CMK (cell line): ENCODE data around the gene JKAMP.
A peak's percentile ranks its signal among the peaks of the same experiment; 100 is the strongest.
"Not testable (repeated sequence)": the region's sequence is repeated elsewhere in the genome, so short reads cannot be mapped to it uniquely, and the experiment has no call there.

ENCODE experiments used
- DNase-seq: peaks from one replicate; pipeline ENCODE4 v3.0.0-alpha.2; 2010; ENCODE audit warnings: low read depth

The JKAMP gene

GRCh38 chr14:59483819-59484638 is at the start of gene JKAMP, which contains the start of gene L3HYPDH:
Gene JKAMP, plus strand, starts transcription at chr14:59484517. Its CDS starts 73 bp downstream, at chr14:59484590.
Gene L3HYPDH, minus strand, starts transcription at chr14:59484408. Its CDS starts 92 bp downstream, at chr14:59484316.
- peak; percentile 77 for DNase-seq

GRCh38 chr14:59435101-59435500 is 49.2 kb upstream of the JKAMP start:
- no peak for DNase-seq

DNA sequence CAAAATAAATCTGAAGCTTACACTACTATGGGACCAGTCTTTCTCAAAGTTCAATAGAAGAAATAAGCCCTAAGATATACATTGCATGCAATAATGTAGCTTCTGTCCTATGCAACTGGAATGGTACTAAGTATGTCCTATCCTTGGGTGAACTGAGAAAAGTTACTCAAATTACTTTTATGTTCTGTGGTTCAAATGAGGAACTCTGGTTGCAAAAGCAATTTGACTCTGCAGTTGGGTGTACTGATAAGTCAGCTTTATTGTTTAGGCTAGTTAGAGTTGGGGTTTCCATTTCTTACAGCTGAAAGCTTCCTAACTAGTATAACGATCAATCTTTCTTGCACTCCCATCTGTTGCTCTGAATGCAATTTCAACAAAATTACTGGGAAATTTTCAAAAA is 48.3 kb upstream of the JKAMP start:
- DNase-seq = no peak

DNA sequence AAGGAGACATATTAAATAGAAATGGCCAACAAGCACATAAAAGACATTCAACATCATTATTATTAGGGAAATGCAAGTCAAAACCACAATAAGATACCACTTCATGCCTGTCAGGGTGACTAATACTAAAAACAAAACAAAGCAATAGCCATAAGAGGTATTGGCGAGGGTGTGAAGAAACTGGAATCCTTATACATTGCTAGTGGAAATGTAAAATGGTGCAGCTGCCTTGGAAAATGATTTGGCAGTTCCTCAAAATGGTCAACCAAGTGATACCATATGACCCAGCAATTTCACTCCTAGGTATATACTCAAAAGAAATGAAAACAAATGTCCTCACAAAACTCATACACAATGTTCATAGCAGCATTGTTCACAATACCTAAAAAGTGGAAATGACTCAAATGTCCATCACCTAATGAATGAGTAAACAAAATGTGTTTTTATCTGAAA is 46.1 kb upstream of the JKAMP start:
- no peak for DNase-seq

- DNase-seq = no peak
Observed at GRCh38 chr14:59439256-59439965, 44.9 kb upstream of the JKAMP start.

DNA sequence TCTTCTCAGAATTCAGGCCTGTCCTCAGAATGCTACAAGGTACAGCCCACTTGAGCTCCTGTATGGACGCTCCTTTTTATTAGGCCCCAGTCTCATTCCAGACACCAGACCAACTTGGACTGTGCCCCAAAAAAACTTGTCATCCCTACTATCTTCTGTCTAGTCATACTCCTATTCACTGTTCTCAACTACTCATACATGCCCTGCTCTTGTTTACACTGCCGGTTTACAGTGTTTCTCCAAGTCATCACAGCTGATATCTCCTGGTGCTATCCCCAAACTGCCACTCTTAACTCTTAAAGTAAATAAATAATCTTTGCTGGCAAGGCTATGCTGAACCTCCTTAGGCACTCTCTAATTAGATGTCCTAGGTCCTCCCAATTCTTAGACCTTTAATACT is 35.6 kb upstream of the JKAMP start:
- not testable (repeated sequence) for DNase-seq

- DNase-seq = no peak
Observed at GRCh38 chr14:59450716-59451115, 33.6 kb upstream of the JKAMP start.

DNA sequence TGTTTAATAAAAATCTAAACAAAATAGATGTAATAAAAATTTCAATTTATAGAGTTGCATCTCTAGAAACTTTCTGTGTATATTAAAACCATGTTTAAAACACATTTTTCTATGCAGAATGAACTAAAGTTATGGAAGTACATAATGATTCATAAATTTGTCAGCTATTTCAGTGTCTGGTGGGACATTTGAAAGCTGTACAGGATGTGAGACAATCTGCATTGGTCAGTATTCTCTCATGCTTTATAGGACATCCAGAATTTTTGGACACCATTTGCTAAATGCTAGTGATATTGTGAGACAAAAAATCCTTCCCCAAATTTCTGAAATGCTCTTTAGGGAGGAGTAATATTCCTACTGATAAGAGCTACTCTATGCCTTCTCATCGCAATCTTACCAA is 32.5 kb upstream of the JKAMP start:
- no peak for DNase-seq

GRCh38 chr14:59454139-59454538 is 30.2 kb upstream of the JKAMP start:
- no peak for DNase-seq

DNA sequence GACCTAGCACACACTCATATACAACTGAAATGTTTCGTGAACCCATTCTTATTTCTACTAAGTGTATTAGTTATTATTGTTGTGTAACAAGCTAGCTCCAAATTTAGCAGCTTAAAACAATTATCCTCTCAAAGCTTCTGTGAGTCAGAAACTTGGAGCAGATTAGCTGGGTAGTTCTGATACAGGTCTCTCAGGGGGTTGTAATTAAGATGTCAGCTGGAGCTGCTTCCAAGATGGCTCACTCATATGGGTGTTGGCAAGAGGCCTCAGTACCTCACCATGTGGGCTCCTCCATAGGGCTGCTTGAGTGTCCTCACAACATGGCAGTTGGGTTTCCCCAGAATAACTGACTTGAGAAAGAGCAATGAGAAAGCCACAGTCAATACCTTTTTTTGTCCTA is 28.9 kb upstream of the JKAMP start:
- no peak for DNase-seq

DNA sequence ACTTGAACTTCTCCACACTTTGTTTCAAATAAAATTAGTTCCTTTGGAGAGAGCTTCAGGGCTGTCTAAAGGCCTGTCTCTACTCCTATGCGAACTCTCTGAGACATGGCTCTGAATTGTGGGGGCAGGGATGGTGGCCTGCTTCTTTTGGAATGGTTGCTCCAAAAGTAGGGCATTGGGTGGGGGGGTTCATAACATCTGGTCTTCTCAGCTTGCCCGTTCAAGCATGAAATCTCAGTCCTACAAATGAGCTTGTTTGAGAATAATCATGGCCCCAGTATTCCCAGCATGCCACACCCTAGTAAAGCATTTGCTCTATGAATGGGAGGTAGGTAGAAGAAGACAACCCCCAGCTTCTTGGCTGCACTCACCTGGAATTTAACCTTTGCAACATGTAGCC is 25.8 kb upstream of the JKAMP start:
- no peak for DNase-seq

GRCh38 chr14:59460378-59460777 is 23.9 kb upstream of the JKAMP start:
- no peak for DNase-seq

DNA sequence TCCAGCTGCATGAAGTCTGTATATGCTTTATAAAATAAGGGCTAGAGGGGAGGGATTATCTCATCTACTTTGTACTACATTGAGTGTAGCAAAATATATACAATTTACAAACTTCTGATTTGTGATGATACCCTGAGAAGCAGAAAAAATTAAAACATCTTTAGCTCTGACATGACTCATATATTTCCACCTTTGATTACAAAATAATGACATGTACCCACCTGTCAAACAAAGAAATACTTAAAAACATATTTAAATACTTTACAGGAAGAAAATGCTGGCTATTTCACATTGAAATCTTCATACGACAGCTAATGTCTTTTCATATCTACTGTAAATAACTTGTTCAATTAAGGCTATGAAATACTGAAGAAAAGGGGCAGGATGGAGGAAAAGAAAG is 22.4 kb upstream of the JKAMP start:
- DNase-seq = no peak

DNA sequence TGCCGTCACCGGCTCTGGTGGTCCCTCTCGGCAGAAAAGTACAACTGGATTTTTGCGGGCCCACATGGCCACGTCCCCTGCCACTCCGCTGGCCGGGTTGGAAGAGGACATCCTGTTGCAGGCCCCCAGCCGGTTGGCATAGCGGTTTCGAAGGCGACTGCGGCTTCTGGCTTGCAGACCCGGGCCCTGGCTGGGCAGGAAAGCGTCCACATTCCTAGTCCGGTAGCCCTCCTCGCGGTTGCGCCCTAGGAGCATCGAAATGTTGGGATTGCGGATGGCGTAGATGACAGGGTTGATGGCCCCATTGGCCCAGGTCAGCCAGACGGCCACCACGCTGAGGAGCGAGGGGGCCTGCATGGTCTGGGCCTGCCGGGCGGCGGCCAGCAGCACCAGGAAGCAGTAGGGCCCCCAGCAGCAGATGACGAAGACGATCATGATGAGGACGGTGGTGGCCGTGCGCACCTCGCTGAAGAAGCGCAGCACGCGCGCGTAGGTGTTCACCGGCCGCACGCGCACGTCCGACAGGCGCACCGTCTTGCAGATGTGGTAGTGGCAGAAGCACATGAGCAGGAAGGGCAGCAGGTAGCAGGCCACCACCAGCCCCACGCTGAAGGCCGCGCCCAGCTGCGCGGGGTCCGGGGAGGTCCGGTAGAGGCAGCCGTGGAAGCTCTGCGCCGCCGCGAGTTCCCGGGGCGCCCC is 20.4 kb upstream of the JKAMP start:
- no peak for DNase-seq

DNA sequence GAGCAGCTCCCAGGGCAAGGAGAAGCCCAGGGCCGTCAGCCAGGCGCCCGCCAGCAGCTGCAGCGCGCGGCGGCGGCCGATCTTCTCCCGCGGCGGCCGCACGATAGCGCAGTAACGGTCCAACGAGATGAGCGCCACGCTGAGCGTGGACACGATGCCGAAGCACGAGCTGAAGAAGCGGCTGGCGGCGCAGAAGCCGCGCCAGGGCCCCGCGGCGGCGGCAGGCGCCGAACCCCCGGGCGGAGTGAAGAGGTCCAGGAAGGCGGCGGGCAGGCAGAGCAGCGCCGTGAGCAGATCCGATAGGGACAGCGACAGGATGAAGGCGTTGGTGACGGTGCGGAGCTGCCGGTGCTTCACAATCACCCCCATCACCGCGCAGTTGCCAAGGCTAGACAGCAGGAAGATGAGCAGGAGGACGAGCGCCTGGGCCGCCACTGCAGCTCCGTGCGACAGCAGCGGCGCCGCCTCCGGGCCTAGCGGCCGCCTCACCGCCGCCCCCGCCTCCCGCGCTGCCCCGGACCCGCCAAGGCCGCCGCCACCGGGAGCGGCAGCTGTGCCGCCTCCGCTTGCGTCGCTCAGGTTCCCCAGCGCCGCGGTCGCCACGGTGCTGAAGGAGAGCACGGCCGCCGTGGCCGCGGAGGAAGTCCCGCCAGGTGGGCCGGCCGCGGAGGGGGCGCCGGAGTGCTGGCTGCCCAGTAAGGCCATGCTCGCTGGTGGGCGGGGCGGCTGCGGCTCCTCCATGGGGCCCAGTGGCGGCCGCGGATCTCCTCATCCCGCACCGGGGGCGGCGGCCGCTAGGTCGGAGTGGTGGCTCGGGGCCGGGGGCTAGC is 19.6 kb upstream of the JKAMP start:
- DNase-seq = no peak

- DNase-seq = no peak
Observed at GRCh38 chr14:59465316-59466135, 18.8 kb upstream of the JKAMP start, which contains the start of gene GPR135. Gene GPR135, minus strand, starts transcription at chr14:59465380. Its CDS starts 154 bp downstream, at chr14:59465226.

- DNase-seq = no peak
Observed at GRCh38 chr14:59474172-59474571, 10.1 kb upstream of the JKAMP start.

DNA sequence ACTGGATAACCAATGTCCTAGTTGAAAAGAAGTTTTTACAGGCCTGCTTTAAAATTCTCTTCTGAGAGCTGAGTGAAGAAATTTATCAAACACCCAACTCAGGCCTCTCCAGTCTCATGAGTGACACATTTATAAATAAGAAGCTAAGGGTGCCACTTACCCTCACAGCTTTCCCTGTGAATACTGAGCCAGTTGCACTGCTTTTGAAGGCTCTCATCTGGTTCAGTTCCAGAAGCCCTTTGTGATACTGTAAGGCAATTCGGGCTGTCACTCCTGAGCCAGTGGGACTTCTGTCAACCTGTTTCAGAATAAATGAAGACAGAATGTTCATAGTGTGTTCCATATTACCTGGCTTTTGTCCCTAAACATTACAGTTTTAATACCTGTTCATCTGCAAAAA is 8.6 kb upstream of the JKAMP start:
- no peak for DNase-seq

DNA sequence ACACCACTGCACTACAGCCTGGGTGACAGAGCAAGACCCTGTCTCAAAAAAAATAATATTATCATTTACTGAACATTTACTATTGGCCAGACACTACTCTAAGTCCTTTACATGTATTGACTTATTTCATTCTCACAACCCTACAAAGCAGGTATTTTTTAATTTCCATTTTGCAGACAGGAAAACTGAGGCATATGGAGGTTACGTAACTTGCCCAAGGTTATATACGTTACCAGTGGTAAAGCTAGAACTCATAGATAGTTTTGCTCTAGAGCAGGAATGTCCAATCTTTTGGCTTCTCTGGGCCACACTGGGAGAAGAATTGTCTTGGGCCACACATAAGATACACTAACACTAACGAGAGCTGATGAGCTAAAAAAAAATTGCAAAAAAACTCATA is 5.8 kb upstream of the JKAMP start:
- no peak for DNase-seq

GRCh38 chr14:59480166-59480565 is 4.2 kb upstream of the JKAMP start:
- DNase-seq = no peak

GRCh38 chr14:59481407-59481806 is 2.9 kb upstream of the JKAMP start:
- no peak for DNase-seq
